HCT116 (cell line): ENCODE data around the gene SNTB2. TPM values are rescaled to one million over a fixed set of nuclear protein-coding genes. Genes with fewer than 3 reads are reported as not detected.

ENCODE experiments used
- ATAC-seq: fragments of 200-7000 bp; cut with Tn5 transposase; 2 replicates; pipeline ENCODE4 v1.9.1; 2020; ENCODE audit warnings: mild to moderate bottlenecking, moderate library complexity
- BruUV-seq: library from RNA; stranded (reverse); fragments of 400-500 nt; replicated peaks from 2 replicates; lab custom pipeline; 2021; lab: Mats Ljungman, UMichigan
- CTCF ChIA-PET: fragments of 300-600 bp; sonication (Branson Sonifier 250); formaldehyde crosslinking; loops from one replicate; lab custom pipeline; 2021; ENCODE audit warnings: antibody characterized with exemption; lab: Charles Lee
- POLR2A ChIA-PET: fragments of 300-600, 350-600 bp; sonication (Branson Sonifier 250); formaldehyde crosslinking; loops from one replicate; lab custom pipeline; 2021; ENCODE audit warnings: antibody characterized with exemption; lab: Charles Lee
- RAD21 ChIA-PET, 2 experiments: fragments of 300-600 bp; sonication (Branson Sonifier 250); formaldehyde crosslinking; loops; one replicate each; lab custom pipeline; 2023; ENCODE audit warnings: low total read pairs in 2 of 2; ENCODE audit not compliant: uncharacterized antibody in 2 of 2, unreplicated experiment in 2 of 2, low non-redundant PET in 1 of 2; lab: Charles Lee
- DNase-seq: peaks from one replicate; pipeline ENCODE4 v3.0.0-alpha.2; 2010; ENCODE audit warnings: low read depth, low spot score
- H2AFZ ChIP-seq: fragments of 200-600 bp; shearing (Covaris generic), sonication (generic); 2 replicates; pipeline ENCODE4 v1.6.1; 2017; ENCODE audit warnings: low read depth, mixed run types, mixed read lengths, antibody characterized with exemption, low read length; ENCODE audit not compliant: poor library complexity, severe bottlenecking
- H3K27ac ChIP-seq: 2 replicates; pipeline ENCODE4 v1.5.1; 2012; ENCODE audit warnings: low read depth, low read length
- H3K27me3 ChIP-seq: fragments of 200-600 bp; sonication (generic); 2 replicates; pipeline ENCODE4 v1.6.1; 2016; ENCODE audit warnings: mixed run types, low read length, mixed read lengths; ENCODE audit not compliant: insufficient read depth
- H3K36me3 ChIP-seq, 2 experiments: fragments of 200-500 bp in 1 of 2; fragments of 200-600 bp in 1 of 2; sonication (Bioruptor generic) in 1 of 2; sonication (generic) in 1 of 2; 2 replicates each; pipeline versions ENCODE4 v1.5.1 to v1.6.1; 2014 to 2016; ENCODE audit warnings: low read length in 2 of 2, inconsistent platforms in 1 of 2, mixed read lengths in 1 of 2, mixed run types in 1 of 2; ENCODE audit not compliant: insufficient read depth in 2 of 2, control insufficient read depth in 1 of 2
- H3K4me1 ChIP-seq, 2 experiments: fragments of 200-600 bp in 1 of 2; sonication (generic) in 1 of 2; 2 replicates each; pipeline versions ENCODE4 v1.5.1 to v1.6.1; 2012 to 2017; ENCODE audit warnings: low read length in 2 of 2, inconsistent platforms in 1 of 2, mild to moderate bottlenecking in 1 of 2, mixed read lengths in 1 of 2, mixed run types in 1 of 2, moderate library complexity in 1 of 2; ENCODE audit not compliant: insufficient read depth in 2 of 2, control insufficient read depth in 1 of 2
- H3K4me2 ChIP-seq: fragments of 200-600 bp; sonication (generic); 2 replicates; pipeline ENCODE4 v1.6.1; 2017; ENCODE audit warnings: mixed run types, low read length, mixed read lengths
- H3K4me3 ChIP-seq, 2 experiments: fragments of 200-600 bp in 1 of 2; sonication (generic) in 1 of 2; replicated peaks in 1 of 2; 2 replicates each; pipeline ENCODE4 v1.5.1; 2011 to 2016; ENCODE audit warnings: low read length in 2 of 2, control low read depth in 1 of 2, low read depth in 1 of 2, mild to moderate bottlenecking in 1 of 2, mixed read lengths in 1 of 2, mixed run types in 1 of 2
- H3K79me2 ChIP-seq: fragments of 200-600 bp; sonication (generic); 2 replicates; pipeline ENCODE4 v1.6.1; 2017; ENCODE audit warnings: mild to moderate bottlenecking, mixed run types, low read length, moderate library complexity, mixed read lengths; ENCODE audit not compliant: insufficient read depth
- H3K9ac ChIP-seq: fragments of 200-600 bp; sonication (generic); 2 replicates; pipeline ENCODE4 v1.6.1; 2016; ENCODE audit warnings: low read length, mixed read lengths
- H3K9me2 ChIP-seq: fragments of 200-600 bp; sonication (generic), shearing (Covaris generic); 2 replicates; pipeline ENCODE4 v1.6.1; 2017; ENCODE audit warnings: mixed run types, mild to moderate bottlenecking, moderate library complexity; ENCODE audit not compliant: insufficient read depth
- H3K9me3 ChIP-seq, 2 experiments: fragments of 200-500 bp in 1 of 2; fragments of 200-600 bp in 1 of 2; sonication (Bioruptor generic) in 1 of 2; sonication (generic) in 1 of 2; 2 replicates each; pipeline ENCODE4 v1.6.1; 2014 to 2017; ENCODE audit warnings: low read length in 2 of 2, mixed read lengths in 2 of 2, inconsistent platforms in 1 of 2, low read depth in 1 of 2, mild to moderate bottlenecking in 1 of 2, mixed run types in 1 of 2, moderate library complexity in 1 of 2; ENCODE audit not compliant: control insufficient read depth in 1 of 2, insufficient read depth in 1 of 2
- H4K20me1 ChIP-seq: fragments of 200-600 bp; sonication (generic), shearing (Covaris generic); 2 replicates; pipeline ENCODE4 v1.6.1; 2017; ENCODE audit warnings: mixed run types, mild to moderate bottlenecking, moderate library complexity; ENCODE audit not compliant: insufficient read depth
- CEBPB ChIP-seq: IDR thresholded peaks from 2 replicates; pipeline ENCODE4 v1.6.1; 2012; ENCODE audit warnings: low read depth
- EGR1 ChIP-seq: IDR thresholded peaks from 2 replicates; pipeline ENCODE4 v1.6.1; 2012; ENCODE audit warnings: low read depth
- ELF1 ChIP-seq: IDR thresholded peaks from 2 replicates; pipeline ENCODE4 v1.6.1; 2012; ENCODE audit warnings: low read depth, borderline replicate concordance
- EZH2 ChIP-seq: fragments of 200-600 bp; sonication (generic); IDR thresholded peaks from 2 replicates; pipeline ENCODE4 v1.6.1; 2017; ENCODE audit warnings: antibody characterized with exemption, mixed run types
- FOSL1 ChIP-seq: IDR thresholded peaks from 2 replicates; pipeline ENCODE4 v1.6.1; 2012; ENCODE audit warnings: low read depth
- JUND ChIP-seq: IDR thresholded peaks from 2 replicates; pipeline ENCODE4 v1.6.1; 2012
- POLR2A ChIP-seq: IDR thresholded peaks from 2 replicates; pipeline ENCODE4 v1.7.0; 2011; ENCODE audit warnings: borderline replicate concordance; ENCODE audit not compliant: insufficient read depth, insufficient read length; ENCODE audit errors: extremely low read depth
- POLR2AphosphoS5 ChIP-seq: IDR thresholded peaks from 2 replicates; pipeline ENCODE4 v1.6.1; 2011; ENCODE audit warnings: mild to moderate bottlenecking, low read depth, low read length, moderate library complexity
- REST ChIP-seq: IDR thresholded peaks from 2 replicates; pipeline ENCODE4 v1.6.1; 2012; ENCODE audit warnings: low read depth
- SIN3A ChIP-seq: IDR thresholded peaks from 2 replicates; pipeline ENCODE4 v1.6.1; 2012; ENCODE audit warnings: low read depth
- SP1 ChIP-seq: IDR thresholded peaks from 2 replicates; pipeline ENCODE4 v1.6.1; 2012; ENCODE audit warnings: low read depth
- YY1 ChIP-seq: IDR thresholded peaks from 2 replicates; pipeline ENCODE4 v1.6.1; 2011; ENCODE audit warnings: low read length, low read depth, moderate library complexity, mild to moderate bottlenecking; ENCODE audit not compliant: insufficient replicate concordance; ENCODE audit errors: extremely low read depth
- ZBTB33 ChIP-seq: IDR thresholded peaks from 2 replicates; pipeline ENCODE4 v1.6.1; 2011; ENCODE audit warnings: mild to moderate bottlenecking, low read length, moderate library complexity; ENCODE audit not compliant: insufficient replicate concordance; ENCODE audit errors: extremely low read depth
- ZFX ChIP-seq: fragments of 450-650 bp; IDR thresholded peaks from 2 replicates; pipeline ENCODE4 v1.6.1; 2017
- intact Hi-C: fragments of 100-400 bp; cut with micrococcal nuclease; formaldehyde crosslinking; loops from 2 replicates; pipeline ENCODE4 v1.10.0; 2022
- total RNA-seq: library from RNA; stranded (reverse); gene quantifications from one replicate; pipeline ENCODE4 v1.2.1, GENCODE V29; 2021; ENCODE audit not compliant: unreplicated experiment

SNTB2 gene
- total RNA-seq, 1 experiment from 2014 or later: 38.1 TPM

- Histone ChIP-seq H3K4me3 (no peak overlapping the region), H2AFZ (no peak overlapping the region), H3K9me2 (no peaks in the 10 kb centered on the region), H3K27me3 (no peaks in the 10 kb centered on the region), H3K9me3 (no peaks in the 10 kb centered on the region), H3K4me2 (no peak overlapping the region), H3K4me1 (no peaks in the 10 kb centered on the region), H3K27ac (no peak overlapping the region), H3K9ac (no peak overlapping the region), H3K36me3 (0 out of 4 replicates have a peak, but pooled peaks cover 0 to 3% of the 10 kb centered on the region in 2 experiments), H4K20me1 (no peaks in the 10 kb centered on the region), H3K79me2 (no peaks in the 10 kb centered on the region)
- intact Hi-C loops: no loop called here
- TF ChIP-seq ZFX: no peak
- no peak for TF ChIP-seq POLR2AphosphoS5
- TF ChIP-seq FOSL1: no peak
- TF ChIP-seq CEBPB: no peak
- no peak for TF ChIP-seq JUND
- no peak for TF ChIP-seq SP1
- TF ChIP-seq YY1: no peak
- TF ChIP-seq ELF1: no peak
- TF ChIP-seq ZBTB33: no peak
- BruUV-seq: no TSS peak
- POLR2A ChIA-PET: no interaction called here
- CTCF ChIA-PET: no interaction called here
- RAD21 ChIA-PET: no interaction called here
- DNase-seq (no peak), ATAC-seq (no peak)
Observed at GRCh38 chr16:69283851-69284250, 96.9 kb downstream of the SNTB2 start.

- H3K9me2 ChIP-seq: no peaks in the 10 kb centered on the region
- intact Hi-C loops: no loop called here
- H3K4me2 ChIP-seq: no peak overlapping the region
- RAD21 ChIA-PET: no interaction called here
- BruUV-seq: no TSS peak
- no peaks in the 10 kb centered on the region; the same call in 1 of the 2 replicates for H4K20me1 ChIP-seq
- H3K9me3 ChIP-seq: no peaks in the 10 kb centered on the region
- no peak overlapping the region for H2AFZ ChIP-seq
- H3K36me3 ChIP-seq: 0 out of 4 replicates have a peak, but pooled peaks cover 0 to 3% of the 10 kb centered on the region in 2 experiments
- CTCF ChIA-PET: interaction anchor here (1.1 to 4.3 kb wide), 4 partner anchors 16 to 438 kb away, joined by 4 to 30 read pairs (median 4); no protein-coding TSS in a partner anchor
- H3K9ac ChIP-seq: no peak overlapping the region
- H3K4me3 ChIP-seq: no peak overlapping the region
- ATAC-seq: no peak
- no peaks in the 10 kb centered on the region for H3K27me3 ChIP-seq
- DNase-seq: no peak
- POLR2A ChIA-PET: no interaction called here
- H3K4me1 ChIP-seq: no peaks in the 10 kb centered on the region
- H3K79me2 ChIP-seq: no peaks in the 10 kb centered on the region
- H3K27ac ChIP-seq: no peak overlapping the region
- no peak for TF ChIP-seq EZH2
- no peak for TF ChIP-seq POLR2A
- TF ChIP-seq EGR1: no peak
- no peak for TF ChIP-seq JUND
- no peak for TF ChIP-seq ZBTB33
- no peak for TF ChIP-seq SIN3A
- TF ChIP-seq ELF1: no peak
- no peak for TF ChIP-seq FOSL1
- TF ChIP-seq REST: no peak
Observed at GRCh38 chr16:69285240-69285639, 98.3 kb downstream of the SNTB2 start.
